Gastroesophageal sphincter (tissue), 3 donors: ENCODE results near the gene TRMT61A.

Source experiments
- POLR2A ChIP-seq, 2 donors: fragments of 450-650 bp; IDR thresholded peaks; one replicate each; pipeline ENCODE4 v1.6.1; 2017; ENCODE audit warnings: antibody characterized with exemption in 2 of 2, mild to moderate bottlenecking in 2 of 2, moderate library complexity in 1 of 2
- TF ChIP-seq, protein P1 (sequence below), 4 experiments: fragments of 200-600 bp in 2 of 4; fragments of 450-650 bp in 2 of 4; sonication (generic) in 1 of 4; IDR thresholded peaks; one replicate each; pipeline ENCODE4 v1.5.1; 2017 to 2019; ENCODE audit warnings: antibody characterized with exemption in 4 of 4, mild to moderate bottlenecking in 2 of 4, moderate library complexity in 2 of 4

DNA sequence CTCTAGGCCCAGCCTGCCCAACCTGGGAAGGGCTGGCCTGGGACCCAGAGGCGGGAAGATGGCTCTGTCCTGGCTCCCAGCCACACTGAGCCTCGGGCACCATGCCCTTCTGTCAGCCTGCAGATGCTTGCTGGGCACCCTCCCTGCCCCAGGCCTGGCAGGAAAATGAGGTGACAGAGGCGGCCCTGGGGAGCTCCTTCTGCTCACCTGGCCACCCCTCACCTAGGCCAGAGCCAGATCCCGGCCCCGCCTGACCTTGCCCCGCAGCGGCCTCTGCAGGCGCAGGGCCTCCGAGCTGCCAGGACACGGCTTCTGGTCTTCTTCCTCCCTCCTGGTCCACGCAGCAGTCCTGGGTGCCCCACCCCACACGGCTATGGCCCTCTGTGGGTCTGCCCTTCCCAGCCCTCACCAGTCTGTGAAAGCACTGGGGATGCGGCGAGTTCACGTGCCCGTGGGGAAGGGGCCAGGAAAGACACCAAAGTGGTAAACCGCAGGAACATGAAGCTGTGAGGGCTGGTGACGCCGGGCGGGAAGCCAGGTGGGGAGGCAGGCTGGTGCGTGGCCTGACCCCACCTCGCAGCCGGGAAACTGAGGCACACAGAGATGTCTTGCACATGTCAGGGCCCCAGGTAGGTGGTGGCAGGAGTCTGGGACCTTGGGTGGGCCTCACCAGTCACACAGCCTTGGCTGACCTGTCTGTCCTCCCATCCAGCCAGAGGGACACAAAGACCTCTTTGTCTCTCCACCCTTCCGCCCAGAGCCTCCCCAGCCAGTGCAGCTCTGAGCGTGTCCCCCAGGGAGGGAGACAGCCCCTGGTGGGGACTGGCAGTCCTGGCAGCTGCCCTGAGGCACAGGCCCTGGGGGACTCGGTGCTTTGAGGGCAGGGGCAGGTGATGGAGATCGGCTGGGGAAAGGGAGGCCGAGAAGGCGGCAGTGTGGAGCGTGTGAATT, 20.6 kb downstream of the TRMT61A start:
- TF ChIP-seq POLR2A (IDR thresholded peaks at IDR 0.05) = no peak
- TF ChIP-seq, protein P1, sequence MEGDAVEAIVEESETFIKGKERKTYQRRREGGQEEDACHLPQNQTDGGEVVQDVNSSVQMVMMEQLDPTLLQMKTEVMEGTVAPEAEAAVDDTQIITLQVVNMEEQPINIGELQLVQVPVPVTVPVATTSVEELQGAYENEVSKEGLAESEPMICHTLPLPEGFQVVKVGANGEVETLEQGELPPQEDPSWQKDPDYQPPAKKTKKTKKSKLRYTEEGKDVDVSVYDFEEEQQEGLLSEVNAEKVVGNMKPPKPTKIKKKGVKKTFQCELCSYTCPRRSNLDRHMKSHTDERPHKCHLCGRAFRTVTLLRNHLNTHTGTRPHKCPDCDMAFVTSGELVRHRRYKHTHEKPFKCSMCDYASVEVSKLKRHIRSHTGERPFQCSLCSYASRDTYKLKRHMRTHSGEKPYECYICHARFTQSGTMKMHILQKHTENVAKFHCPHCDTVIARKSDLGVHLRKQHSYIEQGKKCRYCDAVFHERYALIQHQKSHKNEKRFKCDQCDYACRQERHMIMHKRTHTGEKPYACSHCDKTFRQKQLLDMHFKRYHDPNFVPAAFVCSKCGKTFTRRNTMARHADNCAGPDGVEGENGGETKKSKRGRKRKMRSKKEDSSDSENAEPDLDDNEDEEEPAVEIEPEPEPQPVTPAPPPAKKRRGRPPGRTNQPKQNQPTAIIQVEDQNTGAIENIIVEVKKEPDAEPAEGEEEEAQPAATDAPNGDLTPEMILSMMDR (IDR thresholded peaks at IDR 0.05) = no peak
